HG03139 (cell line): ENCODE measurements around the gene KRTAP4-5.
"Not testable (repeated sequence)": the region's sequence is repeated elsewhere in the genome, so short reads cannot be mapped to it uniquely, and the experiment has no call there.

ENCODE experiments used
- ATAC-seq: cut with Tn5 transposase; IDR thresholded peaks from one replicate; pipeline ENCODE4 v1.9.1; 2021; ENCODE audit not compliant: unreplicated experiment

KRTAP4-5 gene

DNA sequence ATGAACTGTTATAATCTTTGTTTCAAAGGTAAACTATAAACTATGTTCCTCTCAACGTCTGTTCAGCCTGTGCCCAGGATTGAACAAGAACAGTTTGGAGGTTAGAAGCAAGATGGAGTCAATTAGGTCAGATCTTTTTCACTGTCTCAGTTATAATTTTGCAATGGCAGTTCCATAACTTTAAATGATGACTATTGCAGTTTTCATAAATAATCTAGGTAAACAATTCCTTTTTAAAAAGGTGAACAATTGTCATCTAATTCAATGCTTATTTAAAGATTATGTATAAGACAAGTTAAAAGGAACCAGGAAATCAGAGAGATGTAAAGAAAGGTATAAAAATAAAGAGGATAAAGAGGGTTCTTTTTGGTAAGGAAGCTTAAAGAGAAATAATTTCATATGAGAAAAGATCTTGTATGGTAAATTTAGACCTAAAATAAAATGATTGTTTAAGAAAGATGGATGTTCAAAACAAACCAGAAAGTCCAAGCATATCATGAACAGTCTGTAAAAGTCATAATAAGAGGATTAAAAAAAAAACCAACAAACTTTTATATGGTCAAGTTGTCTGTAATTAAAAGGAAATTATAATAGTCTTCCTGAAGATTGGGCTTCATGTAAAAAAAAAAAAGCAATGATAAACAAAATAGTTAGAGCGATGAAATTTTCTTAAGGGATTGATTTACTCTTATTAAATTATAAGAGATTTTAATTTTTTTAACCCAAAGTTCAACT lies 38.3 kb downstream of the KRTAP4-5 start:
- no peak for ATAC-seq

DNA sequence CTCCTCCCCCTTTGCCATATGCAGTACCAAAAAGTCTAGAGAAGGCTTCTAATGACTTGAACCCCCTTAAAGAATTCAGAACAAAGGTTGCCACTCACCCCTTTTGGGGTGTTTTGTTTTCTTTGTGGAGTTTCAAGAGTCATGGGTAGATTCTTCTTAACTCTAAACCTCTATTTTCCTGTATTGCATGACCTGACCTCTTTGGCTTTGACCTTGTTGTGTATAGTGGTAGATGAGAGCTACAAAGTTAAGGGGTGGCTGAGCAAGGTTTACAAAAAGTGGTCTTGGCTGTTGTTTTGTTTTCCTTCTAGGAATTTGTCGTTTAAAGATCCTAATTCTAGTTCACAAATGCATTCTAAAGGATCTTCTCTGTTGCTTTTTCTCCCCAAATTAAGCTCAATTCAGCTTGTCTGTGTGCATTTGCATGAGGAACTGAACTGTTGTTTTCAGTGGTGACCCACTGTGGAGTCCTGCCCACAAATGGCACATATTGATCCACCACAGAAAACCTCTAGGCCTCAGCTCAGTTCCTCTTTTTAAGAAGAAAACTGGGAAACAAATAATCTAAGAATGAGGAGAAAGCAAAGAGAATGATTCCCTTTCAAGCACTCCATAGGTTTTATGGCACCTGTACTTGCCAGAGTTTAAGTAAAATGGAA lies 40.8 kb downstream of the KRTAP4-5 start:
- ATAC-seq = not testable (repeated sequence)

DNA sequence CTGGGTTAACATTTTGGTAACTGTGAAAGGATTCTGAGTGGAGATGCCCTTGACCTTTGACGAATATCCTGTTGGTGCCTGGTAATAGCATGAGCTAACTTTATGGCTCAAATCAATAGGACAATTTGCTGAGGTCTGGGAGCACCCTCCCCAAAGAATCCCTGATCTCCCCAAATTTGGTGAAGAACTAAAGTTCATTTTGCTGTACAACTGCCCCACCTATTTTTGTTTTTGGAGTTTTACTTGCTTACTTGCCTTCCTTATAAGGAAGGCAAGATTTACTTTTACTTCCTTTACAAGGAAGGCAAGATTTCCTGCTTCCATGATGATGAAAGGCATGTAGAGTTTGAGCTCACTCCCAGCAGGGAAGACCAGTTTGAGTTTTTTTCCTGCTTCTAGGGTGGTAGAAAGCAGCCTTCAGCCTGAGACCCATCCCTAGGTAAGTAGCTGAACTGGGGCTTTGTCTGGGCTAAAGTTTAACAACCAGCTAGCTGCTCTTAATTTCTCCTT lies 41.6 kb downstream of the KRTAP4-5 start:
- ATAC-seq = no peak

DNA sequence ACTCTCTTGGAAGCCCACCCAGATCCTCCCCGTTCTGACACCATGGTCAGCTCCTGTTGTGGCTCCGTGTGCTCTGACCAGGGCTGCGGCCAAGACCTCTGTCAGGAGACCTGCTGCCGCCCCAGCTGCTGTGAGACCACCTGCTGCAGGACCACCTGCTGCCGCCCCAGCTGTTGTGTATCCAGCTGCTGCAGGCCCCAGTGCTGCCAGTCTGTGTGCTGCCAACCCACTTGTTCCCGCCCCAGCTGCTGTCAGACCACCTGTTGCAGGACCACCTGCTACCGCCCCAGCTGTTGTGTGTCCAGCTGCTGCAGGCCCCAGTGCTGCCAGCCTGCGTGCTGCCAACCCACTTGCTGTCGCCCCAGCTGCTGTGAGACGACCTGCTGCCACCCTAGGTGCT lies 44.3 kb downstream of the KRTAP4-5 start, which contains the start of gene KRTAP4-9:
Gene KRTAP4-9, plus strand, starts transcription at position 43 of the 400 bp plus-strand sequence. Its CDS starts 0 bp downstream, at position 43.
- ATAC-seq = not testable (repeated sequence)

DNA sequence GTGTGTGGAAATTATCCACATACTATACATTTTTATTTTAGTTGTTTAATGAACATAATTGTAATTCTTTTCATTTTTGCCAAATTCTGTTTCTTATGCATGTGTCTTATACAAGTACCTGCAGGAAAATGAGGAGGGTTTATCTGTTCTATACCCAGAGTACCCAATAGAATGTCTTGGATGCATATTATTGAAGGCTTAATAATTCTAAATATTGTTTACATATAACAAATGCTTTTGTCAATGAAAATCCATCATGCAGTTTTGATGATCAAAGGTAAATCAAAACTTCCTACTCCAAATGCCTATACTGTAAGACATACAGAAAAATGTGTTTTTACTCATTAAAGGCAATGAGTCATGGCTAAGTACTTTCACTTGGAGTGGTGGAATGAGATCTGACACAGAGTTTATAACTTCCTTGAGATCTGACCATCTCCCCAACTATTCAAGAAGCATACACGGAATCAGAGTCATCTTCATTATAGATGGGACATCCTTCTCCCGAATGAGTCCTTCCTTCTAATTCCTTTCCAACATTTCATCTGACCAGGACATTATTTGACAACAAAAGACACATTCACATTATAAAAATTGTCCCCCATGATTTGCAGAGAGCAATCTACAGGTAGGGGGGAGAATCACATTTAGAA lies 45.1 kb downstream of the KRTAP4-5 start:
- not testable (repeated sequence) for ATAC-seq

DNA sequence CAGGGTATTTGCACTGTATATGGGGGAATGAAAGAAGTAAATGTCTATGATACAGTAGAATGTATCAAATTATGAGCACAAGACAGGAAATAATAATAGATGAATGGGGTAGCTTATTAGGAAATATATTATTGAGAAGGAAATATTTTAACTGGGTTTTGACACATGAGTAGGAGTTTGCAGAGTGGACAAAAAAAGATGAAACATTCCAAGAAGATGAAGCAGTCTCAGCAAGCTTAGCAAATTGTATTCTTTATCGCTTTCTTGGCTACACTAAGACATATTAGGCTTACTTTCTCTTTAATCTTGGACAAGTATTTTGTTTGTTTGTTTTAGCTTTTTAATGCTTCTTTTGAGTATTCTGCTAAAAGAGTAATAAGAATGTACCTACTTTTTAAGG lies 45.7 kb downstream of the KRTAP4-5 start:
- ATAC-seq = no peak

DNA sequence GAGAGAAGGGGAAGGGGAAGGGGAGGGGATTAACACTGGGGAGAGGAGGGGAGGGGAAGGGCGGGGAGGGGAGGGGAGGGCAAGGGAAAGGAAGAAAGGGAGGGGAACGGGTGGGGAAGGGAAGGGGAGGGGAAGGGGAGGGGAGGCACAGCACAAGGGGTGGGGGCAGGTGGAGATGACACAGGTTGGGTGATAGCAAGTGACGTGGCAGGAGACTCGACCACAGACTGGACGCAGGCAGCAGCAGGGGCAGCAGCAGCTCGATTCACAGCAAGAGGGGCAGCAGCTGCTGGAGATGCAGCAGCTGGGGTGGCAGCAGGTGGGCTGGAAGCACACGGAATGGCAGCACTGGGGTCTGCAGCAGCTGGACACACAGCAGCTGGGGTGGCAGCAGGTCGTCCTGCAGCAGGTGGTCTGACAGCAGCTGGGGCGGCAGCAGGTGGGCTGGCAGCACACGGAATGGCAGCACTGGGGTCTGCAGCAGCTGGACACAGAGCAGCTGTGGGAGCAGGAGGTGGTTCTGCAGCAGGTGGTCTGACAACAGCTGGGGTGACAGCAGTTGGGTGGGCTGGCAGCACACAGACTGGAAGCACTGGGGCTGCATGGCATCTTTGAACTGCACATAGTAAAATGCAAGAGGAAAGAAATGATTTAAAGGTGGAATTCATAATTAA lies 47.9 kb downstream of the KRTAP4-5 start, which contains the start of gene KRTAP4-16:
Gene KRTAP4-16, minus strand, starts transcription at position 624 of the 674 bp plus-strand sequence. Its CDS starts 0 bp downstream, at position 624.
- no peak for ATAC-seq

DNA sequence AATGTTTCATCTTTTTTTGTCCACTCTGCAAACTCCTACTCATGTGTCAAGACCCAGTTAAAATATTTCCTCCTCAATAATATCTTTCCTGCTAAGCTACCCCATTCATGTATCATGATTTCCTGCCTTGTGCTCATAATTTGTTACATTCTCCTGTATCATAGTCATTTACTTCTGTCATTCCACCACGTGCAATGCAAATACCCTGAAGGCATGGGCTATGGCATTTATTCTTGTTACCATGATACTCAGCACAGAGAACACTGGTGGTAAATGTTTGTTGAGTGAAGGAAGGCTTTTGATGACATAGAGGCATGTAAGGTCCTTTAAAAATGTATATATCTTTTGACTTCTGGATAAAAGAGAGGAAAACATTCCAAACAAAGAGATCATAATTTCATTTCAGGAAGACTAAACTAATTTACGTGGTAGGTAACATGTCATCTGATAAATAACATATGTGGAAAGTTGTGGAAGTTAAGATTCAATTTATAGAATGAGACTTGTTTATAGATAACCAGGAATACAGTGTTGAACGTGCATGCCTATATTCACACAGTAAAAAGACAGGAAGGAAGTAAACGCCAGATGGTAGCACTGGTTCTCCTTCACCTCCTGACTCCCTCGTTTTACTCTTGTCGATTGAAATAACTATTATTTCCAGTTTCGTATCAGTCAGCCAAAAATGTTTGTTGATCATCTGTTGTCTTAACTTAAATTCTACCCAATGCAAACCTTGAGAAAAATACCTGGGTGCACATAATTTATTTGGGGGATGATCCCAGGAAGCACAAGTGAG lies 49.7 kb downstream of the KRTAP4-5 start:
- ATAC-seq = not testable (repeated sequence)
